ENCODE results near the gene CDYL2. TPM values are rescaled to one million over a fixed set of nuclear protein-coding genes. Genes with fewer than 3 reads are reported as not detected.
A peak's percentile ranks its signal among the peaks of the same experiment; 100 is the strongest.

The CDYL2 gene
- total and polyA plus RNA-seq, 5 donors from 2014 or later = 1.2 to 37.6 (median 1.6) TPM

GRCh38 chr16:80743772-80744171, 60.6 kb downstream of the CDYL2 start:
- H3K27ac ChIP-seq (ENCODE audit: insufficient read depth, low read length, poor library complexity, severe bottlenecking) = no peak overlapping the region
- DNase-seq = no peak
- ATAC-seq (ENCODE audit: low read depth in 2 of 2) = no peak
- H3K27me3 ChIP-seq (ENCODE audit: control insufficient read depth, insufficient read depth, low read length) = no peaks in the 10 kb centered on the region
- no peaks in the 10 kb centered on the region for H3K4me1 ChIP-seq (ENCODE audit: control insufficient read depth, insufficient read depth, low read length, poor library complexity, severe bottlenecking)
- peaks cover 4% of the 10 kb centered on the region for H3K36me3 ChIP-seq (ENCODE audit: control insufficient read depth, insufficient read depth, low read length)
- Mint-ChIP-seq H3K27ac (no peak overlapping the region), H3K4me1 (peaks cover 15 to 32% (median 18%) of the 10 kb centered on the region in 4 donors), H3K4me3 (no peak overlapping the region), H3K27me3 (no peaks in the 10 kb centered on the region), H3K9me3 (peaks cover 0 to 8% (median 4%) of the 10 kb centered on the region in 7 donors), H3K36me3 (peaks cover 17% of the 10 kb centered on the region)
- peaks cover 4% of the 10 kb centered on the region in 2 experiments for H3K9me3 ChIP-seq (ENCODE audit: control insufficient read depth in 2 of 2, low read length in 2 of 2)
- no peak overlapping the region for H3K4me3 ChIP-seq (ENCODE audit: low read depth, low read length)

GRCh38 chr16:80743273-80743672, 61.1 kb downstream of the CDYL2 start:
- H3K36me3 Mint-ChIP-seq = peaks cover 17% of the 10 kb centered on the region
- DNase-seq (no peak), ATAC-seq (ENCODE audit: low read depth in 2 of 2) (no peak)
- H3K36me3 ChIP-seq (ENCODE audit: control insufficient read depth, insufficient read depth, low read length) = peaks cover 4% of the 10 kb centered on the region
- H3K27ac ChIP-seq (ENCODE audit: insufficient read depth, low read length, poor library complexity, severe bottlenecking) = no peak overlapping the region
- no peak overlapping the region for H3K27ac Mint-ChIP-seq
- peaks cover 0 to 8% (median 4%) of the 10 kb centered on the region in 7 donors for H3K9me3 Mint-ChIP-seq
- no peaks in the 10 kb centered on the region for H3K27me3 Mint-ChIP-seq
- peaks cover 12 to 32% (median 17%) of the 10 kb centered on the region in 4 donors for H3K4me1 Mint-ChIP-seq
- H3K4me1 ChIP-seq (ENCODE audit: control insufficient read depth, insufficient read depth, low read length, poor library complexity, severe bottlenecking) = no peaks in the 10 kb centered on the region
- H3K4me3 Mint-ChIP-seq = no peak overlapping the region
- H3K27me3 ChIP-seq (ENCODE audit: control insufficient read depth, insufficient read depth, low read length) = no peaks in the 10 kb centered on the region
- peaks cover 4% of the 10 kb centered on the region in 2 experiments for H3K9me3 ChIP-seq (ENCODE audit: control insufficient read depth in 2 of 2, low read length in 2 of 2)
- H3K4me3 ChIP-seq (ENCODE audit: low read depth, low read length) = no peak overlapping the region

GRCh38 chr16:80742331-80742730, 62.1 kb downstream of the CDYL2 start:
- Histone ChIP-seq H3K36me3 (ENCODE audit: control insufficient read depth, insufficient read depth, low read length) (peaks cover 4% of the 10 kb centered on the region), H3K27me3 (ENCODE audit: control insufficient read depth, insufficient read depth, low read length) (no peaks in the 10 kb centered on the region), H3K4me1 (ENCODE audit: control insufficient read depth, insufficient read depth, low read length, poor library complexity, severe bottlenecking) (no peaks in the 10 kb centered on the region), H3K27ac (ENCODE audit: insufficient read depth, low read length, poor library complexity, severe bottlenecking) (no peak overlapping the region), H3K4me3 (ENCODE audit: low read depth, low read length) (no peak overlapping the region), H3K9me3 (ENCODE audit: control insufficient read depth in 2 of 2, low read length in 2 of 2) (peaks cover 4% of the 10 kb centered on the region in 2 experiments)
- H3K27ac Mint-ChIP-seq = peak overlapping the region in 1 of 3 donors; percentile 27
- ATAC-seq (ENCODE audit: low read depth in 2 of 2) (no peak), DNase-seq (no peak)
- no peaks in the 10 kb centered on the region for H3K27me3 Mint-ChIP-seq
- H3K4me3 Mint-ChIP-seq = no peak overlapping the region
- peaks cover 0 to 8% (median 4%) of the 10 kb centered on the region in 7 donors for H3K9me3 Mint-ChIP-seq
- peaks cover 20% of the 10 kb centered on the region for H3K36me3 Mint-ChIP-seq
- H3K4me1 Mint-ChIP-seq = peaks cover 7 to 28% (median 17%) of the 10 kb centered on the region in 4 donors

- Histone ChIP-seq H3K4me3 (ENCODE audit: low read depth, low read length) (no peak overlapping the region), H3K36me3 (ENCODE audit: control insufficient read depth, insufficient read depth, low read length) (peaks cover 4% of the 10 kb centered on the region), H3K27ac (ENCODE audit: insufficient read depth, low read length, poor library complexity, severe bottlenecking) (no peak overlapping the region), H3K4me1 (ENCODE audit: control insufficient read depth, insufficient read depth, low read length, poor library complexity, severe bottlenecking) (no peaks in the 10 kb centered on the region), H3K9me3 (ENCODE audit: control insufficient read depth in 2 of 2, low read length in 2 of 2) (peaks cover 4% of the 10 kb centered on the region in 2 experiments), H3K27me3 (ENCODE audit: control insufficient read depth, insufficient read depth, low read length) (no peaks in the 10 kb centered on the region)
- Mint-ChIP-seq H3K9me3 (peaks cover 0 to 8% (median 4%) of the 10 kb centered on the region in 7 donors), H3K27me3 (no peaks in the 10 kb centered on the region), H3K4me1 (peaks cover 7 to 27% (median 17%) of the 10 kb centered on the region in 4 donors), H3K36me3 (peaks cover 22% of the 10 kb centered on the region), H3K4me3 (no peak overlapping the region), H3K27ac (no peak overlapping the region)
- DNase-seq (no peak), ATAC-seq (ENCODE audit: low read depth in 2 of 2) (no peak)
These were observed 62.7 kb downstream of the CDYL2 start for GRCh38 chr16:80741724-80742123.

GRCh38 chr16:80739523-80739922, 64.9 kb downstream of the CDYL2 start:
- H3K27ac Mint-ChIP-seq = no peak overlapping the region
- ATAC-seq (ENCODE audit: low read depth in 2 of 2) (no peak), DNase-seq (no peak)
- H3K4me1 Mint-ChIP-seq = peaks cover 6 to 18% (median 11%) of the 10 kb centered on the region in 4 donors
- no peak overlapping the region for H3K27ac ChIP-seq (ENCODE audit: insufficient read depth, low read length, poor library complexity, severe bottlenecking)
- H3K27me3 Mint-ChIP-seq = no peaks in the 10 kb centered on the region
- H3K36me3 Mint-ChIP-seq = peaks cover 22% of the 10 kb centered on the region
- H3K9me3 ChIP-seq (ENCODE audit: control insufficient read depth in 2 of 2, low read length in 2 of 2) = peaks cover 4% of the 10 kb centered on the region in 2 experiments
- H3K36me3 ChIP-seq (ENCODE audit: control insufficient read depth, insufficient read depth, low read length) = no peaks in the 10 kb centered on the region
- H3K4me3 Mint-ChIP-seq = no peak overlapping the region
- no peaks in the 10 kb centered on the region for H3K27me3 ChIP-seq (ENCODE audit: control insufficient read depth, insufficient read depth, low read length)
- H3K4me3 ChIP-seq (ENCODE audit: low read depth, low read length) = no peak overlapping the region
- no peaks in the 10 kb centered on the region for H3K4me1 ChIP-seq (ENCODE audit: control insufficient read depth, insufficient read depth, low read length, poor library complexity, severe bottlenecking)
- peaks cover 0 to 8% (median 4%) of the 10 kb centered on the region in 7 donors for H3K9me3 Mint-ChIP-seq

GRCh38 chr16:80738521-80738920, 65.9 kb downstream of the CDYL2 start:
- H3K36me3 Mint-ChIP-seq = peaks cover 22% of the 10 kb centered on the region
- DNase-seq (no peak), ATAC-seq (ENCODE audit: low read depth in 2 of 2) (no peak)
- H3K4me3 Mint-ChIP-seq = no peak overlapping the region
- H3K4me1 Mint-ChIP-seq = peaks cover 3 to 13% (median 11%) of the 10 kb centered on the region in 4 donors
- no peak overlapping the region for H3K4me3 ChIP-seq (ENCODE audit: low read depth, low read length)
- H3K27ac Mint-ChIP-seq = no peak overlapping the region
- H3K27ac ChIP-seq (ENCODE audit: insufficient read depth, low read length, poor library complexity, severe bottlenecking) = no peak overlapping the region
- peaks cover 3 to 8% (median 6%) of the 10 kb centered on the region in 7 donors for H3K9me3 Mint-ChIP-seq
- H3K9me3 ChIP-seq (ENCODE audit: control insufficient read depth in 2 of 2, low read length in 2 of 2) = peaks cover 4% of the 10 kb centered on the region in 2 experiments
- H3K36me3 ChIP-seq (ENCODE audit: control insufficient read depth, insufficient read depth, low read length) = no peaks in the 10 kb centered on the region
- H3K27me3 ChIP-seq (ENCODE audit: control insufficient read depth, insufficient read depth, low read length) = no peaks in the 10 kb centered on the region
- no peaks in the 10 kb centered on the region for H3K27me3 Mint-ChIP-seq
- H3K4me1 ChIP-seq (ENCODE audit: control insufficient read depth, insufficient read depth, low read length, poor library complexity, severe bottlenecking) = no peaks in the 10 kb centered on the region

- peaks cover 15 to 16% of the 10 kb centered on the region in 2 experiments for H3K9me3 ChIP-seq (ENCODE audit: control insufficient read depth in 2 of 2, low read length in 2 of 2)
- no peaks in the 10 kb centered on the region for H3K4me1 ChIP-seq (ENCODE audit: control insufficient read depth, insufficient read depth, low read length, poor library complexity, severe bottlenecking)
These were observed 68.6 kb downstream of the CDYL2 start for GRCh38 chr16:80735846-80736245.

GRCh38 chr16:80733407-80733806, 71.0 kb downstream of the CDYL2 start:
- ATAC-seq (ENCODE audit: low read depth in 2 of 2) (no peak), DNase-seq (peak in 1 of 3 donors; percentile 14)
- Mint-ChIP-seq H3K27ac (peak overlapping the region in 1 of 3 donors; percentile 81), H3K36me3 (peaks cover 20% of the 10 kb centered on the region), H3K27me3 (no peaks in the 10 kb centered on the region), H3K4me1 (peaks cover 4 to 12% (median 8%) of the 10 kb centered on the region in 4 donors), H3K9me3 (peaks cover 0 to 18% (median 8%) of the 10 kb centered on the region in 7 donors), H3K4me3 (no peak overlapping the region)
- Histone ChIP-seq H3K9me3 (ENCODE audit: control insufficient read depth in 2 of 2, low read length in 2 of 2) (peaks cover 11 to 16% of the 10 kb centered on the region in 2 experiments), H3K27ac (ENCODE audit: insufficient read depth, low read length, poor library complexity, severe bottlenecking) (no peak overlapping the region), H3K4me1 (ENCODE audit: control insufficient read depth, insufficient read depth, low read length, poor library complexity, severe bottlenecking) (no peaks in the 10 kb centered on the region), H3K36me3 (ENCODE audit: control insufficient read depth, insufficient read depth, low read length) (no peaks in the 10 kb centered on the region), H3K27me3 (ENCODE audit: control insufficient read depth, insufficient read depth, low read length) (no peaks in the 10 kb centered on the region), H3K4me3 (ENCODE audit: low read depth, low read length) (no peak overlapping the region)

More at GRCh38 chr16:80735846-80736245, 68.6 kb downstream of the CDYL2 start:
- H3K4me3 ChIP-seq (ENCODE audit: low read depth, low read length) = no peak overlapping the region
- no peak overlapping the region for H3K4me3 Mint-ChIP-seq
- no peak overlapping the region for H3K27ac ChIP-seq (ENCODE audit: insufficient read depth, low read length, poor library complexity, severe bottlenecking)
- H3K27me3 ChIP-seq (ENCODE audit: control insufficient read depth, insufficient read depth, low read length) = no peaks in the 10 kb centered on the region
- no peaks in the 10 kb centered on the region for H3K36me3 ChIP-seq (ENCODE audit: control insufficient read depth, insufficient read depth, low read length)
- no peaks in the 10 kb centered on the region for H3K27me3 Mint-ChIP-seq
- DNase-seq (no peak), ATAC-seq (ENCODE audit: low read depth in 2 of 2) (no peak)
- no peak overlapping the region for H3K27ac Mint-ChIP-seq
- H3K9me3 Mint-ChIP-seq = peaks cover 0 to 24% (median 10%) of the 10 kb centered on the region in 7 donors
- peaks cover 8 to 12% (median 9%) of the 10 kb centered on the region in 4 donors for H3K4me1 Mint-ChIP-seq
- peaks cover 20% of the 10 kb centered on the region for H3K36me3 Mint-ChIP-seq

Measured in CD4-positive, CD25-positive, alpha-beta regulatory T cell (primary cell).